Right renal cortex interstitium (tissue), 3 donors: ENCODE measurements around the gene CRYAA. TPM values are rescaled to one million over a fixed set of nuclear protein-coding genes. Genes with fewer than 3 reads are reported as not detected.
"Not testable (repeated sequence)": the region's sequence is repeated elsewhere in the genome, so short reads cannot be mapped to it uniquely, and the experiment has no call there.

Experiments used
- DNase-seq, 3 donors: peaks; one replicate each; pipeline ENCODE4 v3.0.0-alpha.2; 2013; ENCODE audit warnings: low read depth in 3 of 3, low spot score in 2 of 3
- polyA plus RNA-seq, 3 donors: library from polyadenylated mRNA; unstranded; fragments of 120-200 nt; gene quantifications; one replicate each; pipeline ENCODE4 v1.2.1, GENCODE V29; 2013; ENCODE audit not compliant: insufficient read length in 3 of 3

The CRYAA gene
- polyA plus RNA-seq, 3 donors: 0.14 to 0.47 TPM; not detected in 1

DNA sequence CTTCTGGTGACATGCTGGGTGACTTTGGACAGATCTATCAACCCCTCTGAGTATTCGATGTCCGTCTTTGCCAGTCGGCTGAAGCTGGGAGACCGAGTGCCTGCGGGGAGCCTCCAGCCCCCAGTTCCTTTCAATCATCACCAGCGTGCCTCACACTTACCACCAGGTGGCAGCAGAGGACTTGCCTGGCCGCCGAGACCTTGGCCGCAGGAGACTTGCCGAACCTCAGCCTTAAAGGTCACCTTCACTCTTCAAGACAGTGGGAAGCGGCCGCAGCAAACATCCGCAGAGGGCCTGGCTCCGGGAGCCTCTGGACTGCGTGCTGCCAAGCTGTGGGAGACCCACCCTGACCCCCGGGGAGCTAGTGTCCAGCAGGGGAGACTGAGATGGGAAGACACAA, 7.8 kb downstream of the CRYAA start:
- DNase-seq: not testable (repeated sequence)

DNA sequence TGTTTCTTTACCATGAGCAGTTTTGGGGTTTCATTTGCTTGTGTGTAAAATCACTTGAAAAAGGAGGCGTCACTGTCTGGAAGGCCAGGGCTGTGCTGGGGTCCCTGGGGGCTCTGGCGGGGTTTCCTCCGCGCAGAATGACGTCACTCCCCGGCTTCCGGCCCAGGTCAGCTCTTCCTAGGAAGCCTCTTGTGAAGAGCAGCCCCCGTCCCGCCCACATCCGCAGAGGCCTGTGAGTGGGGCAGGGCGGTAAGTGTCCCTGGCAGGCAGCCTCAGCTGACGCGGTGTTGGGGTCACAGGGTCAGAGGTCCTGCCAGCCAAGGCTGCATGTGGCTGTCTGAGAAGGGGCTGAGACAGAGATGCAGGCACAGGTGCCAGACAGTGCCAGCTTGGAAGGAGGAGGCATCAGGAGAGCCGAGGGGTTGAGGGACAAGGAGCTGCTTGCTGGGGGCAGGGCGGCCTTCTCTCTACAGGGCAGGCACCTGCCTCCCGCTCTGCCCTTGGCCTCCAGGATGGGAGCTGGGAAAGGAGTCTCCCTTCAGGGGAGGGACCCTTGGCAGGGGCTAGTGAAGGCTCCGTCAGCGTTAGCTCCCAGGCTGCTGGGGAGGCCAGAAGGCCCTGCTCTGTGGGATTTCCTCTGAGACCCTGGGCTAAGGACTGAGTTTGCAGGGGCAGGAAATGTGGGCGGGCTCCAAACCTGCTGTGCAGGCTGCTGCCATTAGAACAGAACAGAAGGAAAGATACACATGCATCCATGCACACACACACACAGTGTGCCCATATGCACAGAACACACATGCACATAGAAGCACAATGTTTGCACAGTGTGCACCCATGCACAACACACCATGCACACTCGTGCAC, 8.5 kb downstream of the CRYAA start:
- not testable (repeated sequence) for DNase-seq

DNA sequence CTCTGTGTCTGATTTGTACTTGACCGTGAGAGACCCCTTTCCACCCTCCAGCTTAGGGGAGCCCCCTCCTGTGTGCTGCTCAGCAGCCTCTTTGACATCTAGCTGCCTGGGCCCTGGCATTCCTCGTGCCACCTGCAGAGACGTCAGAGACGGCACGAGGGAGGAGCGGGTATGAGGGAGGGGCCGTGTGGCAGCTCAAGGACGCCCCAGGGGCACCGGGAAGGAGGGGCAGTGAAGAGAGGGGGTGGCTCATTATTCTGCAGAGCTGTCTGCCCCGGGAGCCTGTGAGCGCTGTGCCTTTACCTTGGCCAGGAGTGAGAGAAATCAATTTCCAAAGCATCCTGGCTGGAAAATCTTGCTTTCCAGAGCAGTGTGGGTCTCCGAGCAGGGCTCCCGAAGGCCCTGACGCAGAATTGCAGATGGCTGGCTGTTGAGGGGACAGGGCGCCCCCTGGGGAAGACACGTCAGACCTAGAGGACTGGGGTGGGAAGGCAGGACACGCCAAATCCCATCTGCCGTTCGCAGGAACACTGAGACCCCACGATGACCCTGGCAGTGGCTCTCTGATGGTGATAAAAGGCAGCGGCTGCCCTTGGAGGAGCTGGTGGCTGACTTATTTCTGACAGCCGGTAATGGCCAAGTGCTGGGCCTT, 9.5 kb downstream of the CRYAA start:
- DNase-seq: not testable (repeated sequence)

DNA sequence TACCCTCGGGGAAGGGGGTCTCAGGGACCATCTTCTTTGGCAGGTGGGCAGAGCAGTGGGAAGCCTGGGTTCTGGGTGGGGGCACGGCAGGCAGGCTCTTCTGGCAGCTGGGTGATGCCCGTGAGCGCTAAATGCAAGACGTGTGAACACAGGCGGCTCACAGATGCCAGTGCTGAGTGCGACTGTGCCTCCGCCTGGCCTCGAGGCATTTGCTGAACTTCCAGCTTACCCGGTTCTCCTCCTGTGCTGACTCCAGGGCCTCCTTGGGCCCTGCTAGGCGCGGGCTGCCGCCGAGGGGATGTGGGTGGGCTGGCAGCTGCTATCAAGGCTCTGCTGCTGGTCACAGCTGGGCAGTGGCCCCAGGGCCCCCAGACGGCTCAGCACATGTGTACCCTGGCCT, 12.2 kb downstream of the CRYAA start:
- not testable (repeated sequence) for DNase-seq

DNA sequence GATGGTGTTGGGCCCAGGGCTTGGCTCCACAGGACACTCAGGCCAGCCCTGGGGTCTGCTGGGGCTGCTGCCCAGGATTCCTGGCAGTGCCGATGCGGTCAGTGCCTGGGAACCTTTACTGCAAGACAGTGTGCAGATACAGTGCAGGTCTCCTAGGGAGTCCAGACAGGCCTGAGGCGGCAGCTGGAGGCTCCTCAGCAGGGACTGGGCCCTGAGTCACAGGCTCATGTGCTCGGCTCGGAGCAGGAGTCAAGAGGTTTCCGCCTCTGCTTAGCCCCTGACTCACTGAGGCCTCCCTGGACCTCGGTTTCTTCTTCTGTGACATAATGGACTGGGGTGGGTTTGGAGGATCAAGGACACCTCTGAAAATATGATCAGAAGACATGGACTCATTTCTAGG, 18.5 kb downstream of the CRYAA start:
- not testable (repeated sequence) for DNase-seq

DNA sequence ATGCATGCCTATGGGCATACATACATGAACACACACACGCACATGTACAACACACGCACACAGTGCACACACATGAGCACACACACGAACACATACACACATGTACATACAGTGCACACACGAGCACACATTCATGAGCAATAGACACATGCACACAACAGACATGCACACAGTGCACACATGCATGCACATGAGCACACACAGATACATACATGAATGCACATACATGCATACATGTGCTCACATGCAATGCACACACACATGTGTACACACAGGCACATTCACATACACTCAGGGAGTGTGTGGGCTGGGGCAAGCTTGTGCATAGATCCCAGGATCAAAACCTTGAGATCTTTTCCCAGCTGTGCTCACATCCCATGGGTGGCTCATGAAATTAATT, 18.9 kb downstream of the CRYAA start:
- no peak for DNase-seq

DNA sequence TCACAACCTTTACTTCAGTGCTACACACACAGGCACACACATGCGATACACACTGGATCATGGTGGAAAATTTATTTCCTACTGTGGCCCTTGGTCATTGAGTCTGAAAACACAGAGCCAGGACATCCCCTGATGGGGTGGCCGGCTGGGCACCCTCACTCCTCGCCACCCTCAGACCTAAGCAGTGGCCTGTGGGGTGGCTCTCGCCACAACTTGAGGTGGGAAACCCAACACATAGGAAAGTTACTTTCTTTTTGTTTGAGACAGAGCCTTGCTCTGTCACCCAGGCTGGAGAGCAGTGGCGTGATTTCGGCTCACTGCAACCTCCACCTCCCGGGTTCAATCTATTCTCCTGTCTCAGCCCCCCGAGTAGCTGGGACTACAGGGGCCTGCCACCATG, 19.4 kb downstream of the CRYAA start:
- no peak for DNase-seq

DNA sequence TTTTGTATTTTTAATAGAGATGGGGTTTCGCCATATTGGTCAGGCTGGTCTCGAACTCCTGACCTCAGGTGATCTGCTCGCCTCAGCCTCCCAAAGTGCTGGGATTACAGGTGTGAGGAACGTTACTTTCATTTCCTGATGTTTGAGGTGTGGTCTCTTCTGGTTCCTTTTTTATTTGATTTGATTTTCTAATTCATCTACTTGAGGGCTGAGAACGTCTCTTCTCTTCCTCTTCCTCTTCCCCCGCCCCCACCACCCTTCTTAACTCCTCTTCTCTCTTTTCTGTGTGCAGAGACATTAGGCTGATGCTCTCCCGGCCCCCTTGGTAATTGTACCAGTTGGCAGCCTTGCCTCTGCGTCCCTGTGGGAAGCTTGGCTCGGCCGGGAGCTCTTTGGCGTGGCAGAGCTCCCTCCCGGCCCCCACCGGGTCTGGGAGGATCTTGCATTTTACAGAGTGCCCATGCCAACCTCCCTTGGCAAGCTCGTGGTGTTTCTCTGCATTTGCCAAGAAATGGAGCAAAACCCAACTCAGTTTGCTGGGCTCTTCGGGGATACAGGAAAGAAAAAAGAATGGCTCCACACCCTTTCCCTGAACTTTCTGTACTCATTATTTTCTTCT, 19.9 kb downstream of the CRYAA start:
- no peak for DNase-seq

DNA sequence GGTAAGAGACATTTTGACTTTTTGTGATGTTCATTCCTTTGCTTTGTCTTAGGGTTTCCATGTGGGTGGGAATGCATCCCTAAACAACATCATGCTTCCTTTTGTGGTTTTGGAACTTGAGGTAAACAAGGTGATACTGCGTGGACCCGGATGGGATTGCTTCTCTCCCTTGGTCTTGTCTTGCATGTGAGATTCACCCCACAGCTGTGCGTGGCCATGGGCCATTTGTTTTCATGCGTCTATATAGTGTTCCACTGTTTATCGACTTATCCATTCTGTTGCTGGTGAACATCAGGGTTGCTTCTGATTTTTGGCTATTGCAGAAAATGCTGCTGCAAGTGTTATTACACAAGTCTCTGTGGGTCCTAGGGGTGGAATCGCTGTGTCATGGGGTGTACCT, 21.1 kb downstream of the CRYAA start:
- DNase-seq: no peak

DNA sequence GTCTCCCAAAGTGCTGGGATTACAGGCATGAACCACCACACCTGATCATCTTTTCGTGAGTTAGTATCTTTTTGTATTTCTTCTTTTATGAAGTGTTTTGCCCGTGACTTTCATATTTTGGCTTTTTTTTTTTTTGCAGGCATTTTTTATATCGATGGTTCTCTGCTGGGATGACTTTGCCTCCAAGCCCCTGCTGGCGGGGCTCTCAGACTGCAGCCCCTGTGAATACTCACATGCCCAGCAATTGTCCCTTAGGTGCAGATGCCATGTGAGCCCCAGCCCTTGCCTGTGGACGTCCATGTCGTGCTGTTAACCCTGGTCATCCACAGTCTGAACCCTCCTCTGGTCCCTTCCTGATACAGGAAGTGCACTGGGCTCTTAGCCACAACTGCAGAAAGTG, 21.7 kb downstream of the CRYAA start:
- no peak for DNase-seq

DNA sequence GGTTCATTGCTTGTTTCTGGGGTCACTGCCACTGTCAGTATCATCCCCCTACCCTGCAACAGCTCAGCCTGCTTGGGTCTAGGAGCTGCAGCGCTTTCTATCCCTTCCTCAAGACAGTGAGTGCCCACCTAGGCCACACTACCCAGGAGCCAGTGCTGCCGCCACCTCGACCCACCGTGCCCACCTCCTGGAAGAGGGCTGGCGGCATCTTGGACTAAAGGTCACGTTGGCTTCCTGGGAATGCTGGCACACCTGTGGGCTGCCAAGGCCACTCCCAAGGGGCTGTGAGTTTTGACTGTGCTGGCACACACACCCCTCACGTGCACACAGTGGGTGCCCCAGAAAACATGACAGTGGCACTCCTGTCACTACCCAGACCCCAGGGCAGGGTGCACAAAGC, 22.1 kb downstream of the CRYAA start:
- DNase-seq: no peak

DNA sequence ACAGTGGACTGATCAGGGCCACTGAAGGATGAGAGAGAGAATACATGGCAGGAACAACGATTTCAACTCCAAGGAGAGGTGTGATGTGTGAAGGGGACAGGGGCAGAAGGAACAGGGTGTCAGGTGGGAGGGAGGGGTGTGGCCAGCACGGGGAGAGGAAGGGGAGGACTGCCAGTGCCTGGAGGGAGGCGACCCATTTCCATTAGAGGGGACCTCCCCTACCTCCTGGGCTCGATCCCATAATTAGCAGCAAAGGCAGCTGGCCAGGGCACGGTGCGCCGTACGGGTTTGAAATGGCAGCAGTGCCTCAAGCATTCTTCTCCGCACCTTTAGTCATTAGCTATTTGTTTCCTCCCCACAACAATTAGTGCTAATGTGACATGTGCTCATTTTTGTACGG, 22.7 kb downstream of the CRYAA start:
- DNase-seq: no peak

DNA sequence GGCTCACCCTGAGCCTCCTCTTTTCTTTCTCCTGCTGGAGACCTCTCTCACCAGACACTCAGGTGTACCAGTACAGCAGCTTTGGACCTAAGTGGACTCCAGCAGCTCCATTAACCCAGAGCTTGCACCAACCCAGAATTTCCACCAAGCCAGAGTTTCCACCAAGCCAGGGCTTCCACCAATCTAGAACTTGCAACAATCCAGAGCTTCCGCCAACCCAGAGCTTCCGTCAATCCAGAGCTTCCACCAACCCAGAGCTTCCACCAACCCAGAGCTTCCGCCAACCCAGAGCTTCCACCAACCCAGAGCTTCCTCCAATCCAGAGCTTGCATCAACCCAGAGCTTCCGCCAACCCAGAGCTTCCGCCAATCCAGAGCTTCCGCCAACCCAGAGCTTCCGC, 23.2 kb downstream of the CRYAA start:
- DNase-seq: no peak

DNA sequence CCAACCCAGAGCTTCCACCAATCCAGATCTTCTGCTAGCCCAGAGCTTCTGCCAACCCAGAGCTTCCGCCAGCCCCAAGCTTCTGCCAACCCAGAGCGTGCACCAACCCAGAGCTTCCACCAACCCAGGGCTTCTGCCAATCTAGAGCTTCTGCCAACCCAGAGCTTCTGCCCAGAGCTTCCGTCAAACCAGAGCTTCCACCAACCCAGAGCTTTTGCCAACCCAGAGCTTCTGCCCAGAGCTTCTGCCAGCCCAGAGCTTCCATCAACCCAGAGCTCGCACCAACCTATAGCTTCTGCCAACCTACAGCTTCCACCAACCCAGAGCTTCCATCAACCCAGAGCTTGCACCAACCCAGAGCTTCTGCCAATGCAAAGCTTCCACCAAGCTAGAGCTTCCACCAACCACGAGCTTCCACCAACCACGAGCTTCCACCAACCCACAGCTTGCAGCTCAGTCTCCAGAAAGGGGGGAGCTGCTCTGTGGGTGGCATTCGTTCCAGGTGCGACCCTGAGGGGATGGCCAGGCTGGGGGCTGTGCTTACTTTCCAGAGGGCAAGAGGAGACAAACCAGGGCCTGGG, 23.8 kb downstream of the CRYAA start:
- no peak for DNase-seq

DNA sequence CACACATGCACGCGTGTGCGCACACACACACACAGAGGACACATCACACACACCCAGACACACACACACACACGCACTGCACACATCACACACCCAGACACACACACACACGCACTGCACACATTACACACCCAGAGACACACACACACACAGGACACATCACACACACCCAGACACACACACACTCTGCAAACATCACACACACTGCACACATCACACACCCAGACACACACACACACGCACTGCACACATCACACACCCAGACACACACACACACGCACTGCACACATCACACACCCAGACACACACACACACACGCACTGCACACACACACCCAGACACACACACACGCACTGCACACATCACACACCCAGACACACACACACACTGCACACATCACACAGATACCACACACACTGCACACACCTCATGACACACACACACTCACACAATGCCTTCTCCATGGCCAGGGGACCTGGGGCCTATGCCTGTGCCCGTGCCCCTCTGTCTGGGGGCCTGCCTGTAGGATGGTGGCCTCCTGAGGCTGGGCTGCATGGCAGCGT, 24.4 kb downstream of the CRYAA start:
- DNase-seq: no peak

DNA sequence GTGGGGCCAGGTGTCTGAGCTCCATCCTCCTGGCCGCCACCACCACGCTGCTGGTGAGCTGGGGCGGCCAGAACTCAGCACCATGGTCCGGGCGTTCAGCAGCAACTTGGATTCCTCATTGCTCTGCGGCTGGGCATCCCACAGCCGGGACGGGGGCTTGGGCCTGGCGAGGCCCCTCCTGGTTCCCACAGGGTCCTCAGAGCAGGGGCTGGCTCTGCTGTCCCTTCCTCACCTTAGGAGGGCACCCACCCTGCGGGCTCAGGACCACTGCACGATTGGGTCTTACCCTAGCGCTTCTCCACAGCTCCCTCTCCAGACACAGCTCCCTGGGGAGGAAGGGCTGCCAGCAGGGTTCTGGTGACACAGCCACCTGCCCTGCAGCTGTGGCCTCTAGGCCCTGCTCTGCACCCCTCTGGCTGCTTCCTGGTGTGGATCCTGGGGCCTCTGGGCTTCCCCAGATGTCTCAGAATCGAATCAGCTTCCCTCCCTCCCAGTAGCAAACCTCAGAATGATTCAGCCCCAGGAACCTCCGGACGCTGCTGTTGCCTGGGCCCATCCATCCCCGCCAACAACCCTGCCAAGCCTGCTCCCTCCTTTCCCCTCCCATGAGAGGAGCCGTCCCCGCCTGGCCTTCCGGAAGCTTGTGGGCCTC, 25.0 kb downstream of the CRYAA start:
- DNase-seq: no peak

DNA sequence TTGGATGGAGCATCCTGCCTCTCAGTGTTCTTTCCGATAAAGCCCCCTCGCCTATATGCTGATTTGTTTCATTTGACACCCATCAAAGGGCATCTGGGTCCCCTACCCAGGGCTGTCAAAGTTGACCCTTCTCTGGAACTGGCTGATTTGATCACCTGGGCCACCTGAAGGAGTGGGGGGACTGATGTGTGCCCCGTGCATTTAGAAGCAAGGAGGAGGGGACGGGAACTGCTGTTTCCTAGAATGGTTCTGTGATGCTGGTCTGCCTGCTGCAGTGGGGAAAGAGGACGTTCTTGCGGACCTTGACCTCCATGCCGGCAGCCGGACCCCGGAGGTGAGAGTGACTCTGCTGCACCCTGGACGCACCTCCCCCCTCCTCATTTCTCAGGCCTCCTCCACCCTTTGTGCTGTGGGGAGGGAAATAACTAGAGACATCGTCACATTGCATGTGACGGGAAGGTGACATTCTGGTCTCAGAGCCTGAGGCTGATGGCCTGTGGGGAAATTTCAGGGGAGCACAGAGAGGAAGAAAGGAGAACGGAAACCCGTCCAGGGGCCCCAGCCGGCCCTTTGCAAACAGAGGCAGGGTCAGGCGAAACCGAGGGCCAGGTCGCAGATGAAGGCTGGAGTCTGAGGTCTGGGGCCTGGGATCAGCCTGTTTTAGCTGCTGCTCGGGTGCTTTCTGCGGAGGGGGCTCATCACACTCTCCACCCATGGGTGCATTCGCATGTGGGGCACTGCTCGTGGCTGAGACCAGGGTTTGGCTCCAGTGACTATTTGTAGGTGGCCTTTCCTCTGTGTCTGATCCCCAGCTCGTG, 25.7 kb downstream of the CRYAA start:
- no peak for DNase-seq

DNA sequence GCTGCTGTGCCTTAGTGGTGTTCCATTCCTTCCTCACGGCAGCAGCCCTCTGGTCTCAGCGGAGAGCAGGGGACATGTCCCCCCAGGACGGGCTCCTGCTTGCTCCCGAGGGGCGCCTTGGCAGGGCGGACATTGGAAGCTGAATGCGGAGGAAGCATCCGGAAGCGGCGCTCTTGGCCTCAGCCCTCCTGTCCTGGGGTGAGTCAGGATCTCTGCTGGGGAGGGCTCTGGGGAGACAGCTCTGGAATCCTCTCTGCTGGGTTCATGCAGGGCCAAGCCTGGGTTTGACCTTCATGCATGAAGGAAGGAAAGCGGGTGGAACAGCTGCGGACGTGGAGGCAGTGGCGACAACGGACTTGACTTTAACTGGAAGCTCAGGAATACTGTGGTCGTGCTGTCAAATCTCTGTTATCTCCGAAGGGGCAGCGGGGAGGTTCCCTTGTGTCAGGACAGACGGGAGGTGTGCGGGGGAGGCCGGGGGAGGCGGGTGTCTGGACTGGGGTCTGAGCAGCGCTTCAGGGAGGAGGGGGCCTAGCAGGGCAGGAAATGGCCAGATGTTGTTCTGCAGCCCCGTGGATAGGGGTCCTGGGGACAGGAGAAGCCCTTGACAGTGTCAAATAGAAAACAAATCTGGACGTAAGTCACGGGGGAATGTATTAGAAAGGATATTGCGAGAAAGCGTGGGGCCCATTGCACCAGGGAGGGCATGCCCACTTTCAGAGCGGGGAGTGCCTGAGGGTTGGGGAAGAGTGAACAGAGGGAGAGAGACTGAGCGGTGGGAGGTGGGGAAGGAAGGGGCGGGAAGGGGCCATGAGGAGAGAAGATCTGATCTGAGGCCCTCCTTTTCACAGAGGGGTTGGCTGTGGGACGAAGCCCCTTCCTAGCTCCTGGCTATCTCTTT, 26.6 kb downstream of the CRYAA start:
- DNase-seq: no peak

DNA sequence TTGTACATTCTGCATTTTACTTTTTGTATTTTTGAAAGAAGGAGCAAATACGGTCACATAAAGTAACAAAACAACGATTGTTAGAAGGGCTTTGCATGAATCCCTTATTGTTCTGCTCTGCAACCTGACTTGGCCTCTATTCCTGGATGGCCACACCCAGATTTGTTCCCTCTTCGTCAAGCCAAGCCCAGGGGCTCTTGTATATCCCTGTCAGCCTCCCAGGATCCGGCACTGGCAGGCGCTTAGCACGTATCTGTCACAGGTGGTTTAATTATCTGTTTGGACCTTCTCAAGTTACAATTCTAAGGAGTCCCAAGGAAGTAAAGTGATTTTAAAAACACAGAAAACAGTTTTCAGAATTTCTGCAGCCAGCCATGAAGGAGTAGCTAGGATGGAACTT, 28.0 kb downstream of the CRYAA start:
- no peak for DNase-seq
